ENCODE results near the gene KY.

KY gene

DNA sequence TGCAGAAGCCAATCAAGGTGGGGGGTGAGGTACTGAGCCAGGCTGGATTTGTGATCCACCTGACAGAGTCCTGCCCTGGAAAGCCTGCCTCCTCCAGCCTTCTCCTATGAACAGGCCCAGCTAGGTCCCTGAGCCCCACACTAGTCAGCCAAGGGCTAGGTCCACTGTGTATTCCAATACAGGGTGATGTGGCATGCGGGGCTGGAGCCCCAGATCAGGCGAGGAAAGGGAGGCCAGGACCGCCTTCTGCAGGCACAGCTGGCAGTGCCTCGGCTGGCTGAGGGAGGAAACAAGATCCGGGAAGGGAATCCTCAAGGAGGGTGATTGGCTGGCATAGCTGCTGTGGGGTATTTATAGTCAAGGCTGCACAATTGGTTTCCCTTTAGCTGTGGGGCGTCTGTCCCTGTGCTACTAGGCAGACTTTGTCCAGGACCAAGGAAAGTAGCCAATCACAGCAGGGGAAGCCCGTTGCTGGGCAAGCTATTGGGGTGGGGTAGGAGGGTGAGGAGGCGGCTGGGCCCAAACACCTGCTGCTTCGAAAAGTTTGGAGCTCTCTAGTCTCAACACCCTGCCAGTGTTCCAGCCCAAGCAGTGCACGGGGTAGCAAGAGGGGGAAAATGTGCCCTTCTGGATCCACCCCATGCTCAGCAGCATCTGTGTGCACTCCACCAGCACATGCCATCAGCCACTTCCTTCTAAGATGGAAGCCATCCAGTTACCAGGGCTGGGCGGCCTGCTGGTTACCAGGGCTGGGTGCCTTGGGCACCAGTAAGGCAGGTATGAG, 5.9 kb downstream of the KY start:
- no peak for DNase-seq (ENCODE audit: low spot score)

DNA sequence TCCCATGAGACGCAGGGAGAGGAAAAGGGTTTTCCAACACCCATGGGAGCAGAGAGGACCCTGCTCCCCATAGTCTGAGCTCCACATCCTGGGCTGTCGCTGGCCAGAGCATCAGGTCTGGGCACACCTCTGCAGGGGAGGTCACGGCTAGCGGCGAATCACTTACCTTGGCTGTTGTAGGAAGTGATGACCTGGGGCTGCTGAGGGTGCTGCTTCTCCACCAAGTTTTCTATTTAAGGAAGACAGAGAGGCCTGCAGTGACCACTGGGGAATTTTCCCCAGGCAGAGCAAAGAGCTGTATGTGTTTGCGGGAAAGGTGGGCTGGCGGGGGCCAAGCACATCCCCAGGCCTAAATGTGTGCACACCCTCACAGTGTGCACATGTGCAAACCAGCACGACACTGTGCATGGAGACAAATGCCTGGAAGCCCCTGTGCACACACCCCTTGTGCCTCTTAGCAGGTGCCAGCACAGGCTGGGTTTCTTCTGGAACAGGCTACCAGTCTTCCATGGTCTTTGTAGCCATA, 7.6 kb downstream of the KY start:
- no peak for DNase-seq (ENCODE audit: low spot score)

DNA sequence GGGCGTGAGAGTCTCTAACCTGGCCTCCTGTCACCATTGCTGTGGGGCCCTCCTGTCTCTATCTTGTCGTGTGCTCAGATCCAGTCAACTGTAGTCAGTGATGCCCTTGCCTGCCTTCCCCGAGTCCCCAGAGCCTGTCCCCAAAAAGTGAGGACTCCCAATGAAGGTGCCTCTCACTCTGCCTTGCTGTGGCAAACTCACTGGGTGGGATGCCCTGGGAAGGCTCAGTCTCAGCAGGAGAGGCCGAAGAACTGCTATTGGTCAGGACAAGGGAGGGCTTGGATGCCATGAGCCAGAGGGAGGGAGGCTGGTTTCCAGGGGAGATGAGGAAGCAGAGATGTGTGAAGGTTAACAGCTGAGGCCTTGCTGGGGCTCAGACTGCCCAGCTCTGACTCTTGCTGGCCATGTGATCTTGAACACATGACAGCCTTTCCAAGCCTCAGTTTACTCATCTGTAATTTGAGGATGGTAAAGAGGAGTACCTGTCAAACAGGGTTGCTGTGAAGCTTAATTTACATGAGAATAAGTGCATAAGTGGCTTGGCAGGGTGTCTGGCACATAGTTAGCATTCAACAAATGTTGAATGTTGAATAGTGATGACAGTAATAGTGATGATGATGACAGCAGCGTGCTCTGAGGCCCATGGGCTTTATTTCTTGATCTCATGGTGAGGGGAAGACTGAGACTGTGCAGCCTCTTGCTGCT, 8.2 kb downstream of the KY start:
- no peak for DNase-seq (ENCODE audit: low spot score)

DNA sequence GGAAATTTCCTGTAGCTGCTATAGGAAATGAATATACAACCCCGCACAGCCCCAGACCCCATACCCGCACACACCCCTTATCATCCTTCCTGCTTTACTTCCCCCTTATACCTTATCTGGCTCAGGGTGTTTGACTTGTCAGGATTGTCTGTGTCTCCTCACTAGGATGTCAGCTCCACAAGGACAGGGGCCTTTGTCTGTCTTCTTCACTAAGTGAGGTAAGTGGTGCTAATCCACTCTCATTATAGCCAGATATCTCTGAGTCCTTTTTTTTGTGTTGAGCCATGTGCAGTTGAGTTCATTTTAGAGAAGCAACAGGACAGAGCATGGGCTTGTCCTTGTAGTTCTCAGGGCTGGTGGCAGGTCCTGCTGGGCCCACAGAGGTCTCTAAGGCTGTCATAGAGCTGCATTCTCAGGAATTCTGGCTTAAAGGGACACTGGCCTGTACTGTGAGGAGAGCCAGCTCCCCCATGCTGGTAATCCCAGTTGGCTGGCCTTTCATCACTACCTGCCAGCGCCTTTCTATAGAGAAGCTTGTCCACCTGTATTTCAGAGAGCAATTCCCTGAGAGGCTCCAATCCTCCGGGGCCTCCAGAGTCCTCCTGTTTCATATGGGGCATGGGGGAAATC, 9.0 kb downstream of the KY start:
- DNase-seq (ENCODE audit: low spot score), result no peak

DNA sequence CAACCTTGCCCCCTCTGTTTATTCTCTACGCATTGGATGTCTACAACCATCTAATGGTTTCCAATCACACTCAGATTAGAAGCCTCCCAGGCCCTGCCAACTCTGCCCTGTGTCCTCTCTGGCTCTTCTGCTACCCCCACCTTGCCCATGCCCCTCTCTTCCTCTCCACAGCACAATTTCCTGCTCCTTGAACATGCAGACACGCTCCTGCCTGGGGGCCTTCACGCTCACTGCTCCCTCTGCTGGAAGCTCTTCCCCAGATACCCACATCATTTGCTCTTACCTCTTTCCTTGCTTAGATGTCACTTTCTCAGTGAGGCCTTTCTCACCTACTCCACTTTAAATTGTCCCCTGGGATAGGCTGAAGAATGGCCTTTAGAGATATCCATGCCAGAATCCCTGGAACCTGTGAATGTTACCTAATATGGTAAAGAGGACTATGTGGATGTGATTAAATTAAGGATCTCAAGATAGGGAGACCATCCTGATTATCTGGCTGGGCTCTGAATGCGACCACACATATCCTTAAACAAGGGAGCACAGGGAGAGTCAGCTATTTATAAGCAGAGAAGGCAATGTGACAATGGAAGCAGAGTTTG, 9.9 kb downstream of the KY start:
- DNase-seq (ENCODE audit: low spot score), result no peak

DNA sequence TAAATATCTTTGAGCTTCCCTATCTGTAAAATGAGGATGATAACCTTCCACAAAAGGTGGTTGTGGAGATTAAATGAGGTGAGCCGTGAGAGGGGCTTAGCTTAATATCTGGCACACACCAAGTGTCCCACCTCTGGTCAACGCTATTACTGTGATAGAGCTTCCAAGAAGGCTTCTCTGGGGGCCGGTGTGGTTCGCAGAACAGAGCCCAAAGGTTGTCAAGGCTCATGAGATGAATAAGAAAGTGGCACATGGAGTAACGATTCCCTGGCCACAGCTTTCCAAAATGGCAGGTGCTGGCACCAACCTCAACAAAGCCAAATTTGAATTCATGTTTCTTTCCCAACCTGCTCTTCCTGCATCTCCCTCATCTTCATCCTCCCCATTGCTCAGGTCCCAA, 10.4 kb downstream of the KY start:
- no peak for DNase-seq (ENCODE audit: low spot score)

DNA sequence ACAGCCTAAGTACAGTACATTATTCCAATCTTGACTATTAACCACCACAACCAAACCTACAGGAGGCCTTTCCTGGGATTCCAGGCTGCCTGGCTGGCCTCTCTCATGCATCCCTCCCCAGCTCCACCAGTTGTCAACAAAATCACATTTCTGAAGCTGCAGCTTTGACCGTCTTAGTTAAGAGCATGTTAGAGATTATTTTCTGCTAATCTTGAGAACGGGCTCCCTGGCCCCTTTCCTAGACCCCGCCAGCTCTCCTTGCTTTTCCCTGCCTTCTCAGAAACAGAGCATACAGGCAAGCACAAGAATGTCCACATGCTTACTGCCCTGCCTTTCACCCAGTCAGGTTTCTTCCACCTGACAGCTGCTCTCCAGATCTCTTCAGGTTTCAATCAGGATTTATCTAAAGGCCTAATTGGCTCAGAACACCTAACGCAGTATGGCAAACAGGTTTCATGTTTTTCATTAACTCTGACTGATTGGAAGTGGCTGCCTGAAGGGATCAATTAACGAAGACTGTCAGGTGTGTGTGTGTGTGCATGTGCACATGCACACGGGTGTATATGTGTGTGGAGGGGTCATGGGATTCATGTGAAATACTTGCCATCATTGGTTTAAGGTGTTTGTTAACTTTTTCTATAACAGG, 12.3 kb downstream of the KY start:
- no peak for DNase-seq (ENCODE audit: low spot score)

DNA sequence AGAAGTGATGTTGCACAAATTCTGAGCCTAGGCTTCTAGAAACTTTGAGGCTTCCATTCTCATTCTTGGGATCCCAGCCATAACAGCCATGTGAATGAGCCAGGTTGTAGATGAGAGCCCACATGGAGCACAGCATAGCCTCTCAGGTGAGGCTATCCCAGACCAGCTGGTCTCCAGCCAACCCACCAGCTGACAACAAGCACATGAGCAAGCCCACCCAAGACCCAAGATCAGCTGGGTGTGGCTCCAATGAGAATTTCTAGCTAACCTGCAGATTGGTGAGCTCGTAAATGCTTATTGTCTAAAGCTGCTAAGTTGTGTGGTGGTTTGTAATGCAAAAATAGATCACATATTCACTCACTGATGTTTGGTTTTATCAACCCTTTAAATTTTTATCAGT, 14.4 kb downstream of the KY start:
- no peak for DNase-seq (ENCODE audit: low spot score)

DNA sequence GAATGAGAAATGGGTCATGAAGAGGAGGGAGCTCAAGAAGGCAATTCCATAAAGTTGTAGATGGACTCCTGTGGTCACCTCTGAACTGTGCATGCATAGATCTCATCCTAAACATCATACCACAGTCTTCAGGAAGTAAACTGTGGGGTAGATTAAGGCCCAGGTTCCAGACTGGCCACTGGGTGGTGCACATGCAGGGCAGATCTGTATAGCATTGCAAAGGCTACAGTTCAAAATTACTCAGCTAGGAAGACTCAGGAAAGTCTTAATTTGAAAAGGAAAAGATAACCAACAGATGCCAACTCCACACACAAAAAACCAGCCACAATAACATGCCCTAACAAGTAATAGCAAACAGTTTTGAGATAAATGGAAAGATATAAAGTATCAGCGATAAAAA, 20.3 kb downstream of the KY start:
- no peak for DNase-seq (ENCODE audit: low spot score)

DNA sequence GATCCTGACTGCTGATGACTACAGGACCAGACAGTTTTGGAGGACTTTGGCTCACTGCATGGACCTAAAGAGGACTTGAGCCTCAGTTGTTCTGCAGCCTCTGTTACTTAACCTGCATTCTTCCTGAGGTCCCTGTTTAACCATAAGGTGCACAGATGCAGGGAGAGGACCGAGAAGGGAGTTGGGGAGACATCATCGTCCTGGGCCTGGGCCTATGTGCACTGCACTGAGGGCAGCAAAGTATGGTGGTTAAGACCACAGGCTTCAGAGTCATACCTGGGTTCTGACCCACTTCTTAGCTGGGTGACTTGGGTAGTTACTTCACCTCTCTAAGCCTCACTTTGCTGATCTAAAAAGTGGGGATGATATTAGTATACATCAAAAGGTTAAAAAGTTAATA, 21.9 kb downstream of the KY start:
- no peak for DNase-seq (ENCODE audit: low spot score)

DNA sequence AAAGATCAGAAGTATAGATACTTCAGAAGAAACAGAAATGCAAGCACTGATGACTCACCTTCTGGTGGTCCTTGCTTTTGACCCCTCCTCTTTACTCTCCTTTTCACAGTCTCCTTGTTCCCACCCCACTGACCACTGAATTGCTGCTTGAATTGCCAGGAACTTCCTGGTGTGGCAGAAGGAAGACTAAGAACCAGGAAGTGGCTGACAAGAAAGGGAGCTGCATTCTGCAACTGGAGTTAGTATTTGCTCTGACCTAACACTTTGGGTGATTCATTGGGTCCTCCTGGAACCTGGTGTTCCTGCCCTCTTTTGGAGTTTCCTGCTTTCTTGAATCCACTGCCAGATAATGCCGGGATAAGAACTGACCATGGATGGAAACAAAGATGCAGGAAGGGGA, 23.0 kb downstream of the KY start:
- no peak for DNase-seq (ENCODE audit: low spot score)

DNA sequence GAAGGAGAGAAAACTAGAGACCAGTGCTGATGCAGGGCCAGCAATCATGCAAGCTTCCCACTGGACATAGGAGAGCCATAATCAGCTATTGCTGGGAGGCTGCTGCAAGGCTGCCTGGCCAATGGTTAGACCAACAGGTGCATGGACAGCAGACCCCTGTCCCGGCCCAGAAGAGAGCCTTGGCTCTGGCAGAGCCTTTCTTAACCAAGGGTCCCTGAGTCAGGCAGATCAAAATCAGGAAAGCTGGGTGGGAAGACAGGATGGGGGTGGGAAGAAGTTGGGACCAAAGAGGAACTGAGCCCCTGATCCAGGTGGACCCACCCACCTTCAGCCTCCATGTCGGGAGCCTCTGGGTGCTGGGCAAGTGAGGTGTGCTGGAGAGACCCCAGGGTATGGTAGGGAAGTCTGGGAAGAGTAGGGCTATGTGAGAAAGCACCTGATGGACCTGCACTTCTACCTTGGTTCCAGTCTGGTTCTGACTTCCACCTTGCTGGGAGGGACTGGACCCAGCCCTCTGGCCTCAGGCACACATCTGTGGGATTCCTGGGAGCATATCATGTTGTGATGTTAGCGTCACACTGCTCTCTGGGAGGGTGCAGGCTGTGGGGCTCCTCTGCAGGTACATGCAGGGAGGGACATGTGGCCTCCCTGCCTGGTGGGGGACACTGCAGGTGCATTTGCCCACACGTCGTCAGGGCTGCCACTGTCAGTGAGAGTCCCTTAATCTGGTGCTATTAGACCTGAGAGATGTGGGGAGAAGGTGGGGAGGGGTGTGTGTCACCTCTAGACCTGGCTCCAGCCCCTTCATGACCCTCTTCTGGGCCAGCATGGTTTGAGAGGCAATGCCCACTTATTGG, 24.7 kb downstream of the KY start:
- no peak for DNase-seq (ENCODE audit: low spot score)

DNA sequence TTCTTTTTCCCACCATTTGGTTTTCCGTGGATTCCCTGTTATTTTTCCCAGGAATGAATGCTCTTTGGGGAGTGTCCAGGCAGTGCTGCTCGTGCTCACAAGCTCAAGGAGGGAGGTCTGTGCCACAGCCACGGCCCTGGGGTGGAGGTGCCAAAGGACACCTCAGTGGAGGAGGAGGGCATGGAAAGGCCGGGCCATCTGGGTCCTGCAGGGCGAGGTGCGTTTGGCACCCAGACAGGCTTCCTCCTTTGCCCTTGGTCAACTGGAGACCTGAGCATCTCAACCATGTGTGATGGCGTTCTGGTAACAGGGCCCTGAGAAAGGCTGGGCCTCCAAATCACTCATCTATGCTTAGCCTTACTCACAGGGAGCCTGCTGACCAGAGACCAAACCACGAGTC, 25.4 kb downstream of the KY start:
- DNase-seq (ENCODE audit: low spot score), result no peak

DNA sequence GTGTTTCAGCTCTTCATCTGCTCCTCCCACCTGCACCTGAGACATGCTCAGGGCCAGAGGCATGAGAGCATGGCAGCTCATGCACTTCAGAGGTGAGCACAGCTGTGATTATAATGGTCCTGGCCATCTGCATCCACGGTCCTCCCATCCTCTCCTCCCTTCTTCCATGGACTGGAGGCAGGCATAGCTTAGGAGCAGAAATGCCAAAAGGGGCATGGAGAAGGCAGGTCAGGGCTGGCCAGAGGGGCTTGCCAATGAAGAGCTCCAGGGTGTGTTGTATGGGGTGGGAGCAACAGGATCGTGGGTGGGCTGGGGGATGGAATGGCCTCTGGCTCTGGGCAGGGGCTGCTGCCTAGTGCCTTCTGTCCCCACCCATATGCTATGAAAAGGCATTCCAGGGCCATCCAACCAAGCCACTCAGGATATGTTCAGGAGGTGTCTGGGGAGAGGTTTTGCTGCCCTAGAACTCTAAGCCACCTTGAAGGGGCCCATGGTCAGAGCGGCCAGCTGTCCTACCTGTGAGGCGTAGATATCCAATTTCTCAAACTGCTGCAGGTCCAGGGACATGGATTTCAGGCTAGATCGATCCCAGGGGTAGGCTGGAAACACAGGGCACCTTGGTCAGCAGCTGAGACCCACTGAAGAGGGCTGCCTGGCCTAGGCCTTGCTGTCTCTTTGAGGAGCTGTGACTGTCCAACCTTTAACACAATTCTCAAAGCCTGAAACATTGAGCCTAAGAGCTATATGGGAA, 26.1 kb downstream of the KY start:
- DNase-seq (ENCODE audit: low spot score), result no peak

DNA sequence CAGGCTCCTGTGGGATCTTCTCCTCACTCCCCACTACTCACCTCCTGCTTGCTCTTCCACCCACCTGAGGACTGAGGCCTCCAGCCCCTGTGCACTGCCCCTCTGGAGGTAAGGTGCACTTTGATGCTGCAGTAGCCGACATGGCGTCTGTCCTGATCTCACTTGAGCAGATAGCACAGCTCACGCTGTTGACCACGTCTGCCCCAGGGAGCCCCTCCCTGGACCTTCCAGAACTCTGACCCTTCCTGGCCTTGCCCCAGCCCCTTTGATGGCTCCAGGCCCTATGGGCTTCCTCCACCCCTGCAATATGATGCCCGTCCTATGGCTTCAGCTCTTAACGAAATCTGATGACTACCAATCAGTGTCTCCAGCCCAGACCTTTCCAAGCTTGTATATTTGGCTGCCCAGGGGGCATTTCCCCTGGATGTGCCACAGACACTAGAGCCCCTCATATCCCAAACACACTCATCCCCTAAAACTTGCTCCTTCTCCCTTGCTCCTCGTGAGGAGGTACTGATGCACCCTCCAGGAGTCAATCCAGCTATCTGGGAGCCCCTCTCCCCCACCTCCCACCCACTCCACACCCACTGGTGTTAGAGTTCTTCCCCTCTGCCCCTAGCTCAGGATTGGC, 27.1 kb downstream of the KY start:
- no peak for DNase-seq (ENCODE audit: low spot score)

DNA sequence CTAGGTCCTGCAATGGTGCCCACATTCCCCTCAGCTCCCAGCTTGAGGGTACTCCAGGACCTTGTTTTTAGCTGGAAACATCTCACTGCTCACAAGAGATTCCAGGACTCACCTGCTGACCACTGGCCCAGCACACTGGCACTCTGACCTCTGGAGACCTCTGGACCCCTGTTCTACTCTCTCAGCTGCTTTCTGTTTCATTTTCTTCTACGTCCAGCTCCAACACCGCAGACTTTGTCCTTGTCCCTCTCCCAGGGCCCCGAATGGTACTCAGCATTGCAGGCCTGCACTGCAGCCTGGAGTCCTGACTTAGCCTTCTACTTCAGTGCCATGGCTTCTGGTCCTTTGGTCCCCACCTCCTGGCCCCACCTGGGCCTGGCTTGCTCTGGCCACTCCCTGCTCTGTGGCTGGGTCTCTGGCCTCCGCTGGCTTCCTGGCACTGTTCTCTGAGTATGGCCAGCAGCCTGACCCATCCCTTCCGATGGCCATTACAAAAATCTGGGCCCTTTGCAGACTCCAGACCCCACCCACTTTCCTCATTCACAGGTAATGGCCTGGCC, 27.9 kb downstream of the KY start:
- DNase-seq (ENCODE audit: low spot score), result no peak

DNA sequence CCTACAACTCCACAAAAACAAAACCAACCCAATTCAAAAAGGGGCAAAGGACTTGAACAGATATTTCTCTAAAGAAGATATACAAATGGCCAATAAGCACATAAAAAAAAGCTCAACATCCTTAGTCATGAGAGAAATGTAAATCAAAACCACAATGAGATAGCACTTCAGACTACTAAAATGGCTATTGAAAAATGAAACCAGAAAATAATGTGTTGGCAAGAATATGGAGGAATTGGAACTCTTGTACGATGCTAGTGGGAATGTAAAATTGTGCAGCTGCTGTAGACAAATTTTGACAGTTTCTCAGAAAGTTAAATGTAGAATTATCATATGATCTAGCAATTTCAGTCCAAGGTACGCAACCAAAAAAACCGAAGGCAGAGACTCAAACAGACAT, 29.0 kb downstream of the KY start:
- DNase-seq (ENCODE audit: low spot score), result no peak

DNA sequence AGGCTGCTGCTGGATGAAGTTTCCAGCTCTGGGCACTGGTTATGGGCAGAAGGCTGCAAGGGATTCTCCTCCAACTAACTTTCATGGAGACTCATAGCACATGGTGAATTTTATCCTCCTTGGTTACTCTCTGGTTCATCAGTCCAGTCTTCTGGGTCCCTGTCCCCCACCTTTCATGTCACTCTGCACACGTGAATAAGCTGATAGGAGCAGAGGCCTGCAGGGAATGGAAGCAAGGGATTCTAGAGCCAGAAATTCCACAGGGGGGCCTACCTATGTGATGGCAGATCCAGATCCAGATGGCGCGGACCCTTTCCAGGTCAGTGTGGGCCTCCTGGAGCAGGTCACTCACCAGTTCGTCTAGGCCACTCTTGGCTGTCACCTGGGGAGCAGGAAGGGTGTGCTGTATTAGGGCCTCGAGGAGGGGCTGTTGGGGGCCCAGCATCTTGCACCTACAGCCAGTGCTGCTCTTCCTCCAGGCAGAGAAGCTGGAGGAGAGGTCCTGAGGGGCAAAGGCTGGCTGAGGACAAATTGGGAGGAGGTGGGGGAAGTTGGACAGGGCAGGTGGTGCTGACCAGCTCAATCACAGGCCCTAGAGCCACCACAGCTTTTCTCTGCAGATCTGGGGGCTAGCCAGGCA, 30.2 kb downstream of the KY start:
- DNase-seq (ENCODE audit: low spot score), result no peak

DNA sequence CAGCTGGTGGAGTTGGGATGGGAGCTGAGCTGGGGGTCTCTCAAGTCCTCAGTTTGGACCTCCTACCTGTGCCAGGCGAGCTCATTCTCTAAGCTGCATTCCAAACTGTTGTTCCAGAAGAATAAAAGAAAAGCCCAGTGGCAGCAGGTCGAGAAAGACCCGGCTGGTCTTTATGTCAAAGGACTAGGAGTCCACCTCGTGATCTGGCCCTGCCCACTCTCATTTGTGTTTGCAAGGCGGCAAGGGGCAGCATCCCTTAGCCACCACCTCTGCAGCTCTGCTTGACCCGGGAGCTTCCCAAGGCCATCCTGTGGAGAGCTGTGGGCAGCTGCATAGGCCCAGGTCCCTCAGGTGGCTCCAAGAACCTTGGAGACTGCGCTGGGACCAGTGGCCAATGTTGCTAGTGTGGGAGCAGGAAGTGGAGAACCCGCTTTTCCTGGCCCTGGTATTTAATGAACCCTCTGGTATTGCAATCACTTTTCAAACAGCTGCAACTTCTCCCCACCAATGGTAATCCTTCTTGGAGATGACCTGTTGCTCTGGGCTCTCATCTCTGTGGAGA, 30.9 kb downstream of the KY start:
- DNase-seq (ENCODE audit: low spot score), result no peak

All from kidney capillary endothelial cell (primary cell).